Measurements from ENCODE around the gene CCDC57. TPM values are rescaled to one million over a fixed set of nuclear protein-coding genes. Genes with fewer than 3 reads are reported as not detected.
A peak's percentile ranks its signal among the peaks of the same experiment; 100 is the strongest.
"Not testable (repeated sequence)": the region's sequence is repeated elsewhere in the genome, so short reads cannot be mapped to it uniquely, and the experiment has no call there.

The CCDC57 gene
- total RNA-seq, 1 donor from 2014 or later, result 108 TPM

- DNase-seq (ENCODE audit: low spot score), result peak; percentile 44
Measured at GRCh38 chr17:82225368-82226029, 12.9 kb upstream of the CCDC57 start.

GRCh38 chr17:82224666-82225065 lies 12.0 kb upstream of the CCDC57 start:
- DNase-seq (ENCODE audit: low spot score), result no peak

GRCh38 chr17:82223517-82223916 lies 10.9 kb upstream of the CCDC57 start:
- no peak for DNase-seq (ENCODE audit: low spot score)

DNA sequence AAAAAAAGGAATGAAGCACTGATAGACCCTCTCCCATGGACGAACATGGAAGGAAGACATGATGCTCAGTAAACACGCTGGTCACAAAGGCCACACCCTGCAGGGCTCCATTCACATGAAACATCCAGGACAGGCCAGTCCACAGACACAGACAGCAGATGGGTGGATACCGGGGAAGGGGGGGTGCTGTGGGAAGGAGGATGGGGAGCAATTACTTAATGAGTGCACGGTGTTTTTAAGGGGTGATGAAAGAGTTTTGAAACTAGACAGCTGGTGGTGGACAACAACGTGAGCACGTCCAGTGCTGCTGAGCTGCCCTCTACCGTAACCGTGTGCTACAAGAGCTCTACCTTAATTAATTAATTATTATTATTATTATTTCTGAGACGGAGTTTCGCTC lies 10.2 kb upstream of the CCDC57 start:
- DNase-seq (ENCODE audit: low spot score), result no peak

DNA sequence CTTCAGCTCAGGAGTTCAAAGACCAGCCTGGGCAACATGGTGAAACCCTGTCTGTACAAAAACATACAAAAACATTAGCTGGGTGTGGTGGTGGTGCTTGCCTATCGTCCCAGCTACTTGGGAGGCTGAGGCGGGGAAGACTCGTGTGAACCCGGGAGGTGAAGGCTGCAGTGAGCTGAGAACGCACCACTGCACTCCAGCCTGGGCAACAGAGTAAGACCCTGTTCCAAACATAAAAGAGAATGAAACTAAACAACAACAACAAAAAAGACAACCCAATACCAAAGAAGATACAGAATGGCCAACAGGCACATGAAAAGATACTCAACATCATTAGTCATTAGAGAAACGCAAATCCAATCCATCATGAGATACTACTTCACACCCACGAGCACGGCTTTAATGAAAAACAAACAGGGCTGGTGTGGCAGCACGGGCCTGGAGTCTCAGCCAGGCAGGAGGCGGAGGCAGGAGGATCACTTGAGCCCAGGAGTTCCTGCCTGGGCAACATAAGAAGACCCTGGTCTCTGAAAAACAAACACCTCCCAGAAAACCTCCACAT lies 8.8 kb upstream of the CCDC57 start:
- DNase-seq (ENCODE audit: low spot score), result no peak

GRCh38 chr17:82219753-82220709 lies 7.4 kb upstream of the CCDC57 start:
- no peak for DNase-seq (ENCODE audit: low spot score)

DNA sequence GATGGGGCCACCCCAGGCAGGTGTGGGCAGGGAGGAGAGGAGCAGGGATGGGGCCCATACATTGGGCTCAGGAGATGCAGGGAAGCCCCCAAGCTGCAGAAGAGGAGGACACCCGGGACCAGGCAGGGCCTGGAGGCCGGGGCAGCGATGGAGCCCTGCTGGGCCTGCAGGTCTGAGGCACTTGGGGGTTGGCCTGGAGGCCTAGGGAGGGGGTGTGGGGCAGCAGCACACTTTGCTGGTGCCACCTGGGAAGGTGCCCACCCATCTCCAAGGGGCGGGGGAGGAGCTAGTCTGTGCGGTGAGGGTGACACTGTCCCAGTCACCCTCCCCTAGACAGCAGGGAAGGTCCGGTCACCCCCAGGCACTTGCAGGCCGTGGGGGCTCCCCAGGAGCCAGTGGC lies 6.4 kb upstream of the CCDC57 start:
- DNase-seq (ENCODE audit: low spot score), result no peak

- DNase-seq (ENCODE audit: low spot score), result no peak
Measured at GRCh38 chr17:82218349-82219075, 5.9 kb upstream of the CCDC57 start.

DNA sequence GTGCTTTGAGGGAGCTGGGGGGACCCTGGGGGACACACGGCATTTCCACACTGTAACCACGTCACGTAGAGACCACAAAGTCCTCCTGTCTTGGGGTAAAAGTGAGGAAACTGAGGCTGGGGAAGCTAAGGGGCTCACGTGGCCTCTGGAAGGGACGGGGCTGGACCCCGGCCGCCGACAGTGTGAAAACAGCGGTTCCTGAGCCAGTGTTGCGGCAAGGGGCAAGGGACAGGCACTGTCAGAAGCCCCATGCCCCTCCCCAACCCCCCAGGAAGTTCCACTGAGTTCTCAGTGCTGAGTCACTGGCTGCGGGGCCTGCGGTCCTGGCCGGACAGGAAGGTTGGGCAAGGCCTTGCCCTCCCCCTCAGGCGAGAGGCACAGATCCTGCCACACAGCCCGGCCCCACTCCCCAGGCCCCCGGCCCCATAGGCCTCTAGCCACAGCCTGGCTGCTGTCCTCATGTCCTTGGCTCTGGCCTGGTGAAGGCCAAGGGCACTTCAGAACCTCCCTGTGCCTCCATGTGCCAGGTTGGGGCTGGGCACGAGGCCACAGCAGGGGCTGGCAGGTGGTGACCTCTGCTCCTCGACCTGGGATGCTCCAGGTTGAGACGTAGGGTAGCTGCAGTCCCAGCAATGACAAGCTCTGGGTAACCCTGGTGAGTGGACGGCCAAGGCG lies 5.0 kb upstream of the CCDC57 start:
- DNase-seq (ENCODE audit: low spot score), result peak; percentile 78

DNA sequence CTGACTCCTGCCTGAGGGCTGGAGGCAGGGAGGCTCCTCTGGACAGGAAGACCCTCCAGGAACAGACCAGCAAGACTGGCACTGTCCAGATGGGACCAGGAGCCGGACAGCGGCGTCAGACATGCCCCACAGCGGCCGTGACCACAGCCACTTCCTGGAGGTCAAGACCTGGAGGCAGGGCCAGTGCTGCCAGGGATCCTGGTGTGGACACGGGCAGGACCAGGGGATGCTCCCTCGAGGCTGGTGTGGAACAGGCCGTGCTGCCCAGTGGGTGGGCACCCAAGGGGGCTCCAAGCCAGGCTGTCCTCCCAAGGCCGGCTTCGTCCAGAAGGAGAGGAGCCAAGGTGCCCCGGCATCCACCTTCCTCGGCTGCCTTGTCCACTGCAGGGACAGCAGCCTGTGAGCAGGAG lies 4.5 kb upstream of the CCDC57 start:
- peak; percentile 47 for DNase-seq (ENCODE audit: low spot score)

- DNase-seq (ENCODE audit: low spot score), result peak; percentile 85
Measured at GRCh38 chr17:82216301-82217119, 3.9 kb upstream of the CCDC57 start.

GRCh38 chr17:82215972-82216300 lies 3.3 kb upstream of the CCDC57 start:
- no peak for DNase-seq (ENCODE audit: low spot score)

- no peak for DNase-seq (ENCODE audit: low spot score)
Measured at GRCh38 chr17:82215095-82215971, 2.7 kb upstream of the CCDC57 start.

GRCh38 chr17:82214012-82214628 lies 1.5 kb upstream of the CCDC57 start:
- DNase-seq (ENCODE audit: low spot score), result peak; percentile 45

GRCh38 chr17:82213251-82214011 lies 789 bp upstream of the CCDC57 start:
- DNase-seq (ENCODE audit: low spot score), result peak; percentile 50

DNA sequence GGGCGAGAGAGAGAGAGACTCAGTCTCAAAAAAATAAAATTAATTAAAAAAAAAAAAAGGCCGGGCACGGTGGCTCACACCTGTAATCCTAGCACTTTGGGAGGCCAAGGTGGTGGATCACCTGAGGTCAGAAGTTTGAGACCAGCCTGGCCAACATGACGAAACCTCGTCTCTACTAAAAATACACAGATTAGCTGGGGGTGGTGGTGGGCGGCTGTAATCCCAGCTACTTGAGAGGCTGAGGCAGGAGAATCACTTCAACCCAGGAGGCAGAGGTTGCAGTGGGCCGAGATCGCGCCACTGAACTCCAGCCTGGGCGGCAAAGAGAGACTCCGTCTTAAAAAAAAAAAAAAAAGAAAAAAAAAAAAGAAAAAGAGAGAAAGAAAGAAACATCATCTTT lies 2.0 kb downstream of the CCDC57 start:
- not testable (repeated sequence) for DNase-seq (ENCODE audit: low spot score)

DNA sequence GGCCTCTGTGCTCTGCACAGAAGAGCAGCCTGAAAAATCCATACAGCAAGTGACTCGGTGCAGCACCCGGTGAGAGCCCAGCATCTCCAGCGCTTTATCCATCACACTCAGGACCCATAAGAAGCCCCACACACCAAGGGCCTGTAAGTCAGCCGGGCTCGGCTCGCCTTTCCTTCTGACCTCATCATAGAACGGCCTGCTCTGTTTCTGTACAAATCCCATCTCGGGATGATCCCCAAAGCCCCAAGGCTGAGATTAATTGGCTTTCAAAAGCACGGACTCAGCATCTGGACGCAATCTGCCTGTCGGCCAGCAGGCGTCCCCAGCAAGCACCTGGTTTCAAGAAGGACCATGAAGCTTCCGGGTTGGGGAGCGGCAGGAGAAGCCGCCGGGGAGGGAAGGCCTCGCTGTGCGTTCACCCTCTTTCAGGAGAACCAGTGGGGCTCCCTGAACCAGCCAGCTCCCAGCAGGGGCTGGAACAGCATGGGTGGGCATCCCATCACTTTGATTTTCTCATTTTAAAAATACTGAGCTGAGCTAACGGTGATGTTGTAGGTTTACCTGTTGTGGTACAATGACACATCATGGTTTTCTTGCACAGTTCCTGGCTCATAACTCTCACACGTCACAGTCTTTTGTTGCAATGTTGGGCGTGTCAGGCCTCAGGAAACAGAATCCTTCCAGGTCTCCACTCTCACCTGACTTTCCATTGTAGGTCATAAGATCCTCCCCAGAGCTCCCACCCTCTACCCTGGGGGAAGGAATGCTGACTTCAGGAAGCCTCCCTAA lies 6.7 kb downstream of the CCDC57 start:
- peak; percentile 89 for DNase-seq (ENCODE audit: low spot score)
